Tibial nerve (tissue), 4 donors: ENCODE data around the gene UBXN4.

Experiments used
- EP300 ChIP-seq, 2 donors: sonication (generic); formaldehyde crosslinking; IDR thresholded peaks; one replicate each; pipeline ENCODE4 v1.6.1; 2017; ENCODE audit warnings: antibody characterized with exemption in 2 of 2, mild to moderate bottlenecking in 1 of 2
- POLR2A ChIP-seq, 2 donors: fragments of 450-650 bp; IDR thresholded peaks; one replicate each; pipeline ENCODE4 v1.6.1; 2017; ENCODE audit warnings: antibody characterized with exemption in 2 of 2, mild to moderate bottlenecking in 2 of 2, moderate library complexity in 2 of 2
- TF ChIP-seq, protein P1 (sequence below), 5 experiments: fragments of 200-600 bp in 3 of 5; fragments of 450-650 bp in 2 of 5; sonication (generic) in 3 of 5; IDR thresholded peaks; one replicate each; pipeline ENCODE4 v1.5.1; 2016 to 2019; ENCODE audit warnings: antibody characterized with exemption in 5 of 5, mild to moderate bottlenecking in 3 of 5, moderate library complexity in 2 of 5

DNA sequence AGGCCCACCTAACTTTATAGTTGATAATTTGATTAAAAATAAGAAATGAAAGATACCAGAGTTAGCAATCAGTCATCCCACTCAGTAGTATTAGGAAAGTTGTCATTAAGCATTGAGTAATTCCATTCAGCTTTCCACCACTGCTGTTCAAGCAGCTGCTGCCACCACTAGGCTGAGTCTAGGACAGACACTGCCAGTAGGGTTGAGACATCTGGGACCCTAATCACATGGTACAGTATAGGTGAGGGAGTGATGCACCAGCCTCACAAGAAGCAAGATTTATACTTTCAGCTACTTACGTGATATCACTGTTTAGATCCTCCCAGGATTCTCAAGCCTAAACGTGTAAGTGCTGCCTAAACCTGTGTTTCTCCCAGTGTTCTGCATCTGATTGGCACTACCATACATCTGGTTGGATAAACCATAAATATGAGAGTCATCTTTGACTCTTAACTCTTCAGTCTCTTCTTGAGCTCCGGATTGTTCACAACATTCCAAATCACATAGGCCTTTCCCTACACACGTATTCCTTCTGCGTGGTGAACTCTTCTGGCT lies 3.2 kb downstream of the UBXN4 start:
- TF ChIP-seq POLR2A (IDR thresholded peaks at IDR 0.05) (no peak), EP300 (IDR thresholded peaks at IDR 0.05) (no peak)
- TF ChIP-seq, protein P1, sequence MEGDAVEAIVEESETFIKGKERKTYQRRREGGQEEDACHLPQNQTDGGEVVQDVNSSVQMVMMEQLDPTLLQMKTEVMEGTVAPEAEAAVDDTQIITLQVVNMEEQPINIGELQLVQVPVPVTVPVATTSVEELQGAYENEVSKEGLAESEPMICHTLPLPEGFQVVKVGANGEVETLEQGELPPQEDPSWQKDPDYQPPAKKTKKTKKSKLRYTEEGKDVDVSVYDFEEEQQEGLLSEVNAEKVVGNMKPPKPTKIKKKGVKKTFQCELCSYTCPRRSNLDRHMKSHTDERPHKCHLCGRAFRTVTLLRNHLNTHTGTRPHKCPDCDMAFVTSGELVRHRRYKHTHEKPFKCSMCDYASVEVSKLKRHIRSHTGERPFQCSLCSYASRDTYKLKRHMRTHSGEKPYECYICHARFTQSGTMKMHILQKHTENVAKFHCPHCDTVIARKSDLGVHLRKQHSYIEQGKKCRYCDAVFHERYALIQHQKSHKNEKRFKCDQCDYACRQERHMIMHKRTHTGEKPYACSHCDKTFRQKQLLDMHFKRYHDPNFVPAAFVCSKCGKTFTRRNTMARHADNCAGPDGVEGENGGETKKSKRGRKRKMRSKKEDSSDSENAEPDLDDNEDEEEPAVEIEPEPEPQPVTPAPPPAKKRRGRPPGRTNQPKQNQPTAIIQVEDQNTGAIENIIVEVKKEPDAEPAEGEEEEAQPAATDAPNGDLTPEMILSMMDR (IDR thresholded peaks at IDR 0.05) = no peak
